Tibial nerve (tissue), 4 donors: ENCODE measurements around the gene TANK. TPM values are rescaled to one million over a fixed set of nuclear protein-coding genes. Genes with fewer than 3 reads are reported as not detected.

Experiments
- DNase-seq, 2 donors: peaks; one replicate each; pipeline ENCODE4 v3.0.0-alpha.2; 2019; ENCODE audit warnings: low spot score in 2 of 2
- H3K27ac ChIP-seq, 4 donors: fragments of 200-600 bp; sonication (generic) in 3 of 4; one replicate each; pipeline ENCODE4 v1.5.1; 2017 to 2019; ENCODE audit warnings: mild to moderate bottlenecking in 1 of 4
- H3K27me3 ChIP-seq, 2 donors: fragments of 200-600 bp; sonication (generic) in 1 of 2; one replicate each; pipeline versions ENCODE4 v1.5.1 to v1.6.0; 2017 to 2019
- H3K36me3 ChIP-seq, 3 donors: fragments of 200-600 bp; sonication (generic); one replicate each; pipeline ENCODE4 v1.5.1; 2018 to 2019
- H3K4me1 ChIP-seq, 4 donors: fragments of 200-600 bp; sonication (generic) in 3 of 4; one replicate each; pipeline ENCODE4 v1.5.1; 2017 to 2019
- H3K4me3 ChIP-seq, 4 donors: fragments of 200-600 bp; sonication (generic) in 3 of 4; one replicate each; pipeline ENCODE4 v1.5.1; 2017 to 2019; ENCODE audit warnings: mild to moderate bottlenecking in 1 of 4, moderate library complexity in 1 of 4
- H3K9me3 ChIP-seq, 4 donors: fragments of 200-600 bp; sonication (generic) in 3 of 4; one replicate each; pipeline ENCODE4 v1.5.1; 2017 to 2019
- CTCF ChIP-seq, 5 experiments: fragments of 200-600 bp in 3 of 5; fragments of 450-650 bp in 2 of 5; sonication (generic) in 3 of 5; IDR thresholded peaks; one replicate each; pipeline ENCODE4 v1.5.1; 2016 to 2019; ENCODE audit warnings: antibody characterized with exemption in 5 of 5, mild to moderate bottlenecking in 3 of 5, moderate library complexity in 2 of 5
- EP300 ChIP-seq, 2 donors: sonication (generic); formaldehyde crosslinking; IDR thresholded peaks; one replicate each; pipeline ENCODE4 v1.6.1; 2017; ENCODE audit warnings: antibody characterized with exemption in 2 of 2, mild to moderate bottlenecking in 1 of 2
- POLR2A ChIP-seq, 2 donors: fragments of 450-650 bp; IDR thresholded peaks; one replicate each; pipeline ENCODE4 v1.6.1; 2017; ENCODE audit warnings: antibody characterized with exemption in 2 of 2, mild to moderate bottlenecking in 2 of 2, moderate library complexity in 2 of 2
- WGBS, 2 donors: methylation state at CpG; one replicate each; pipeline ENCODE4 v1.1.5; 2018; 5-methylcytosine and 5-hydroxymethylcytosine counted together
- total RNA-seq, 4 donors: library from RNA; depleted of rRNA; stranded (reverse); fragments of >200 nt; gene quantifications; one replicate each; pipeline ENCODE4 v1.1.0, GENCODE V29; 2016

TANK gene
- total RNA-seq, 4 donors from 2014 or later: 54.4 to 83.5 (median 75.1) TPM

- H3K27me3 ChIP-seq: no peaks in the 10 kb centered on the region
- H3K27ac ChIP-seq: peak overlapping the region in 1 of 4 donors; percentile 4
- WGBS, 2 donors: 86 to 94% methylated on average over 2 of the region's 2 CpGs
- TF ChIP-seq EP300 (IDR thresholded peaks at IDR 0.05) (no peak), CTCF (IDR thresholded peaks at IDR 0.05) (no peak), POLR2A (IDR thresholded peaks at IDR 0.05) (no peak)
- no peak overlapping the region for H3K4me3 ChIP-seq
- peaks cover 0 to 61% (median 36%) of the 10 kb centered on the region in 4 donors for H3K4me1 ChIP-seq
- no peak for DNase-seq
- H3K9me3 ChIP-seq: no peaks in the 10 kb centered on the region
- peaks cover 0 to 24% (median 0%) of the 10 kb centered on the region in 3 donors for H3K36me3 ChIP-seq
These were observed 3.2 kb downstream of the TANK start for GRCh38 chr2:161163440-161163839.

GRCh38 chr2:161164161-161164560 is 3.9 kb downstream of the TANK start:
- Histone ChIP-seq H3K36me3 (peaks cover 0 to 24% (median 0%) of the 10 kb centered on the region in 3 donors), H3K27ac (no peak overlapping the region), H3K4me1 (peaks cover 0 to 61% (median 36%) of the 10 kb centered on the region in 4 donors), H3K4me3 (no peak overlapping the region), H3K27me3 (no peaks in the 10 kb centered on the region), H3K9me3 (no peaks in the 10 kb centered on the region)
- DNase-seq: no peak
- 93% methylated on average over 6 of the region's 6 CpGs for WGBS, 2 donors
- TF ChIP-seq POLR2A (IDR thresholded peaks at IDR 0.05): no peak
- TF ChIP-seq CTCF (IDR thresholded peaks at IDR 0.05): no peak
- TF ChIP-seq EP300 (IDR thresholded peaks at IDR 0.05): no peak

GRCh38 chr2:161165266-161165665 is 5.0 kb downstream of the TANK start:
- H3K4me3 ChIP-seq: no peak overlapping the region
- peaks cover 0 to 60% (median 37%) of the 10 kb centered on the region in 4 donors for H3K4me1 ChIP-seq
- peak overlapping the region in 2 of 4 donors; percentile 34 to 74 for H3K27ac ChIP-seq
- no peaks in the 10 kb centered on the region for H3K9me3 ChIP-seq
- no peak for DNase-seq
- TF ChIP-seq POLR2A (IDR thresholded peaks at IDR 0.05) (no peak), CTCF (IDR thresholded peaks at IDR 0.05) (no peak), EP300 (IDR thresholded peaks at IDR 0.05) (no peak)
- H3K27me3 ChIP-seq: no peaks in the 10 kb centered on the region
- peaks cover 0 to 24% (median 0%) of the 10 kb centered on the region in 3 donors for H3K36me3 ChIP-seq

- Histone ChIP-seq H3K4me1 (peaks cover 0 to 65% (median 41%) of the 10 kb centered on the region in 4 donors), H3K27ac (peak overlapping the region in 2 of 4 donors; percentile 34 to 74), H3K27me3 (no peaks in the 10 kb centered on the region), H3K36me3 (peaks cover 0 to 24% (median 0%) of the 10 kb centered on the region in 3 donors), H3K9me3 (no peaks in the 10 kb centered on the region), H3K4me3 (no peak overlapping the region)
- TF ChIP-seq EP300 (IDR thresholded peaks at IDR 0.05) (no peak), POLR2A (IDR thresholded peaks at IDR 0.05) (no peak), CTCF (IDR thresholded peaks at IDR 0.05) (no peak)
- DNase-seq: no peak
- WGBS, 2 donors: 78 to 86% methylated on average over 1 of the region's 1 CpG
These were observed 5.6 kb downstream of the TANK start for GRCh38 chr2:161165811-161166210.

- H3K27ac ChIP-seq: peak overlapping the region in 1 of 4 donors; percentile 74
- TF ChIP-seq POLR2A (IDR thresholded peaks at IDR 0.05) (no peak), CTCF (IDR thresholded peaks at IDR 0.05) (no peak), EP300 (IDR thresholded peaks at IDR 0.05) (no peak)
- no peaks in the 10 kb centered on the region for H3K9me3 ChIP-seq
- no peak for DNase-seq
- no peak overlapping the region for H3K4me3 ChIP-seq
- 95 to 96% methylated on average over 6 of the region's 6 CpGs for WGBS, 2 donors
- H3K36me3 ChIP-seq: peaks cover 0 to 24% (median 0%) of the 10 kb centered on the region in 3 donors
- peaks cover 0 to 66% (median 45%) of the 10 kb centered on the region in 4 donors for H3K4me1 ChIP-seq
- H3K27me3 ChIP-seq: no peaks in the 10 kb centered on the region
These were observed 6.5 kb downstream of the TANK start for GRCh38 chr2:161166538-161167409.
